Thyroid gland (tissue), 4 donors: ENCODE results near the gene PLXNB1. TPM values are rescaled to one million over a fixed set of nuclear protein-coding genes. Genes with fewer than 3 reads are reported as not detected.

Experiments used
- DNase-seq, 2 donors: peaks; one replicate each; pipeline ENCODE4 v3.0.0-alpha.2; 2019
- H3K27ac ChIP-seq, 3 donors: fragments of 200-600 bp; sonication (generic); 1 replicate in 2 of 3; 2 replicates in 1 of 3; pipeline ENCODE4 v1.5.1; 2016 to 2019; ENCODE audit warnings: mild to moderate bottlenecking in 1 of 3, moderate library complexity in 1 of 3
- H3K27me3 ChIP-seq: fragments of 200-600 bp; sonication (generic); one replicate; pipeline ENCODE4 v1.5.1; 2019
- H3K36me3 ChIP-seq, 2 donors: fragments of 200-600 bp; sonication (generic); one replicate each; pipeline ENCODE4 v1.5.1; 2016 to 2019
- H3K4me1 ChIP-seq, 2 donors: fragments of 200-600 bp; sonication (generic); one replicate each; pipeline ENCODE4 v1.5.1; 2017 to 2019
- H3K4me3 ChIP-seq, 3 donors: fragments of 200-600 bp; sonication (generic); replicated peaks in 1 of 3; 1 replicate in 2 of 3; 2 replicates in 1 of 3; pipeline ENCODE4 v1.5.1; 2016; ENCODE audit warnings: mild to moderate bottlenecking in 1 of 3
- H3K9me3 ChIP-seq: fragments of 200-600 bp; sonication (generic); one replicate; pipeline ENCODE4 v1.5.1; 2017
- POLR2A ChIP-seq, 2 donors: fragments of 450-650 bp; IDR thresholded peaks; one replicate each; pipeline ENCODE4 v1.6.1; 2017; ENCODE audit warnings: antibody characterized with exemption in 2 of 2, mild to moderate bottlenecking in 2 of 2, moderate library complexity in 1 of 2
- WGBS, 2 donors: methylation state at CpG; one replicate each; pipeline ENCODE4 v1.1.5; 2017; 5-methylcytosine and 5-hydroxymethylcytosine counted together
- intact Hi-C: fragments of 100-400 bp; cut with DNase I; formaldehyde crosslinking; loops from one replicate; pipeline ENCODE4 v1.15.1; 2023
- total RNA-seq, 4 donors: library from RNA; depleted of rRNA; stranded (reverse); fragments of >200 nt; gene quantifications; one replicate each; pipeline ENCODE4 v1.2.3, GENCODE V29; 2016
- TF ChIP-seq, protein P1 (sequence below), 6 experiments: fragments of 200-600 bp in 3 of 6; fragments of 450-650 bp in 3 of 6; sonication (generic) in 3 of 6; IDR thresholded peaks; one replicate each; pipeline ENCODE4 v1.5.1; 2016 to 2019; ENCODE audit warnings: antibody characterized with exemption in 6 of 6, mild to moderate bottlenecking in 2 of 6, inconsistent platforms in 1 of 6, moderate library complexity in 1 of 6

Gene PLXNB1, protein sequence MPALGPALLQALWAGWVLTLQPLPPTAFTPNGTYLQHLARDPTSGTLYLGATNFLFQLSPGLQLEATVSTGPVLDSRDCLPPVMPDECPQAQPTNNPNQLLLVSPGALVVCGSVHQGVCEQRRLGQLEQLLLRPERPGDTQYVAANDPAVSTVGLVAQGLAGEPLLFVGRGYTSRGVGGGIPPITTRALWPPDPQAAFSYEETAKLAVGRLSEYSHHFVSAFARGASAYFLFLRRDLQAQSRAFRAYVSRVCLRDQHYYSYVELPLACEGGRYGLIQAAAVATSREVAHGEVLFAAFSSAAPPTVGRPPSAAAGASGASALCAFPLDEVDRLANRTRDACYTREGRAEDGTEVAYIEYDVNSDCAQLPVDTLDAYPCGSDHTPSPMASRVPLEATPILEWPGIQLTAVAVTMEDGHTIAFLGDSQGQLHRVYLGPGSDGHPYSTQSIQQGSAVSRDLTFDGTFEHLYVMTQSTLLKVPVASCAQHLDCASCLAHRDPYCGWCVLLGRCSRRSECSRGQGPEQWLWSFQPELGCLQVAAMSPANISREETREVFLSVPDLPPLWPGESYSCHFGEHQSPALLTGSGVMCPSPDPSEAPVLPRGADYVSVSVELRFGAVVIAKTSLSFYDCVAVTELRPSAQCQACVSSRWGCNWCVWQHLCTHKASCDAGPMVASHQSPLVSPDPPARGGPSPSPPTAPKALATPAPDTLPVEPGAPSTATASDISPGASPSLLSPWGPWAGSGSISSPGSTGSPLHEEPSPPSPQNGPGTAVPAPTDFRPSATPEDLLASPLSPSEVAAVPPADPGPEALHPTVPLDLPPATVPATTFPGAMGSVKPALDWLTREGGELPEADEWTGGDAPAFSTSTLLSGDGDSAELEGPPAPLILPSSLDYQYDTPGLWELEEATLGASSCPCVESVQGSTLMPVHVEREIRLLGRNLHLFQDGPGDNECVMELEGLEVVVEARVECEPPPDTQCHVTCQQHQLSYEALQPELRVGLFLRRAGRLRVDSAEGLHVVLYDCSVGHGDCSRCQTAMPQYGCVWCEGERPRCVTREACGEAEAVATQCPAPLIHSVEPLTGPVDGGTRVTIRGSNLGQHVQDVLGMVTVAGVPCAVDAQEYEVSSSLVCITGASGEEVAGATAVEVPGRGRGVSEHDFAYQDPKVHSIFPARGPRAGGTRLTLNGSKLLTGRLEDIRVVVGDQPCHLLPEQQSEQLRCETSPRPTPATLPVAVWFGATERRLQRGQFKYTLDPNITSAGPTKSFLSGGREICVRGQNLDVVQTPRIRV (N-terminal part only)
- 100 to 1,000 TPM; 126 to 216 (median 138) TPM for total RNA-seq

DNA sequence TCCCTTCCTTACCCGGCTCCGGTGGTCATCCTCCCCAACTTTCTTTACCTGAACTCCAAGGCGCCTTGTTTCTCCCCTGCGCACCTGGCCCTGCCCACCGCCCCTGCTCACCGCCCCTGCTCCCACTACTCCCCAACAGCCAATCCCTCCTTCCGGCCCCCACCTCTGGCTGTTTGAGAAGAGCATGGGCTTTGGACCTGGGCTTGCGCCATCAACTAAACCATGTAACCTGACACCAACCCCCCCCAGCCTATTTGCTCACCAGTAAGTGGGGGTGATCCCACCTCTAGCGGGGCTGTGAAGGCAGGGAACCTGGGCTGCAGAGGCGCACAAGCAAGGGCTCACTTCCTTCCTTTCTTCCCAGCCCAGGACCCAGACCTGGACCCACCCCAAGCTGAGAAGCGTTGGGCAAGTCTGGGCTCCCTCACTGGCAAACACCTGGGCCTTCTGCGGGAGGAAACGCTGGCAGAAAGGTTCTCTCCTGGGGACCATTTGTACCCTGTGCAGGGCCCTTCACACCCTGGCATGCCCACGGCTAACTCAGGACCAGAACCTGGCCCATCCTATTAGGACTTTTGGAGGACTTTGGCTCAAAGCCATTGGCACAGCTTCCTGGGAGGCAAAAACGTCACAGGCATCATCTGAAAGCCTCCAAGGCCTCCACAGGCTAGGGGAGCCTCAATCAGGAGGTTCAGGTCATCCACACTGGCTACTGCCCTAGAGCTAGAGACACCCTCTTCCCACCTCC, at the start of gene PLXNB1:
Gene PLXNB1 (minus strand): TSS at position 127 of the 748 bp plus-strand sequence. CDS start 5,475 bp downstream, outside the sequence.
- Histone ChIP-seq H3K36me3 (no peaks in the 10 kb centered on the region), H3K4me1 (peaks cover 68 to 84% of the 10 kb centered on the region in 2 donors), H3K4me3 (peak within 1 kb of the TSS; percentile 60 to 95 (median 68)), H3K27ac (peak within 1 kb of the TSS; percentile 94 to 96 (median 95)), H3K27me3 (no peaks in the 10 kb centered on the region), H3K9me3 (no peaks in the 10 kb centered on the region)
- intact Hi-C loops, result loop anchor here (10.0 kb wide), 1 partner anchor 155 kb away; no protein-coding TSS in a partner anchor
- peak; percentile 94 to 96 for DNase-seq
- WGBS, 2 donors, result 9 to 13% methylated on average over 15 of the region's 15 CpGs
- peak; percentile 15 to 82 for TF ChIP-seq POLR2A (IDR thresholded peaks at IDR 0.05)
- TF ChIP-seq, protein P1, sequence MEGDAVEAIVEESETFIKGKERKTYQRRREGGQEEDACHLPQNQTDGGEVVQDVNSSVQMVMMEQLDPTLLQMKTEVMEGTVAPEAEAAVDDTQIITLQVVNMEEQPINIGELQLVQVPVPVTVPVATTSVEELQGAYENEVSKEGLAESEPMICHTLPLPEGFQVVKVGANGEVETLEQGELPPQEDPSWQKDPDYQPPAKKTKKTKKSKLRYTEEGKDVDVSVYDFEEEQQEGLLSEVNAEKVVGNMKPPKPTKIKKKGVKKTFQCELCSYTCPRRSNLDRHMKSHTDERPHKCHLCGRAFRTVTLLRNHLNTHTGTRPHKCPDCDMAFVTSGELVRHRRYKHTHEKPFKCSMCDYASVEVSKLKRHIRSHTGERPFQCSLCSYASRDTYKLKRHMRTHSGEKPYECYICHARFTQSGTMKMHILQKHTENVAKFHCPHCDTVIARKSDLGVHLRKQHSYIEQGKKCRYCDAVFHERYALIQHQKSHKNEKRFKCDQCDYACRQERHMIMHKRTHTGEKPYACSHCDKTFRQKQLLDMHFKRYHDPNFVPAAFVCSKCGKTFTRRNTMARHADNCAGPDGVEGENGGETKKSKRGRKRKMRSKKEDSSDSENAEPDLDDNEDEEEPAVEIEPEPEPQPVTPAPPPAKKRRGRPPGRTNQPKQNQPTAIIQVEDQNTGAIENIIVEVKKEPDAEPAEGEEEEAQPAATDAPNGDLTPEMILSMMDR (IDR thresholded peaks at IDR 0.05), result no peak

DNA sequence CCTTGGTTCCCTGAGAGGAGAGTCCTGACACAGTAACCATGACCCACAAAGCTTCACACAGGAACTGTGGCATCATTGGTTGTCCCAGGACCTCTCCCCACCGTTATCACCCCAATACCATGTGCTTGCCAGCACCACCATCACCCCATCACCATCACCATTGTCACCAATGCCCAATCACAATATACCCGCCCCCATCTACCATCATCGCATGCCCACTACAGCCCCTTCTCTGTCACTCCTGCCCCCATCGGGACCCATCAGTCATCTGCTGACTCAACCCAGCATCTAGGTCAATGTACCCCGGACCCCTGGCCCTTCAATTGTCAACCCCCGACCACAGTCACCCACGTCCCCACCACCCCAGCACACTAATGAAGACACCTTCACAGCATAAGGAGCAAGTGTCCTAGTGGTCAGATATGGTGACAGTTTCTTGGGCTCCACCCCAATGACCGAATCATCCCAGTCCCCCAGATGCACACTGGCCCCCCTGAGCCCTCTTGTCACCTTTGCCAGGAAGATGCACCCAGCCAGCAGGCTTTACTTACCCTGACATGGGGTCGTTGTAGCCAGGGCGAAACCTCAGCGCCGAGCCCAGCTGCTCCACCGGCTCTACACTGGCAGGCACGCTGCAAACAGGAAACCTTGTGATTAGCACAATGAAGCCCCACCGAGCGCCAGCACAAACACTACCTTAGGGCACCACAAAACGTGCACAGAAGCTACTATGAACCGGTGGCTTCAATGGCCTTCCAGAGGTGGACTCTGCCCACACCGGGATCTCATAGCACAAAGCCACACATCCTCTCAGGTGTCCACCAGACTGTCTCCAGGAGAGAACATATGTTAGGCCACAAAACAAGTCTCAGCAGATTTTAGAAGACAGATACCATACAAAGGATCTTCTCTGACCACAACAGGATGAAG, 49.0 kb upstream of the PLXNB1 start:
- Histone ChIP-seq H3K4me1 (peaks cover 0 to 13% of the 10 kb centered on the region in 2 donors), H3K27ac (no peak overlapping the region), H3K9me3 (no peaks in the 10 kb centered on the region), H3K27me3 (no peaks in the 10 kb centered on the region), H3K4me3 (no peak overlapping the region), H3K36me3 (no peaks in the 10 kb centered on the region)
- DNase-seq, result no peak
- intact Hi-C loops, result no loop called here
- TF ChIP-seq POLR2A (IDR thresholded peaks at IDR 0.05), result no peak
- TF ChIP-seq, protein P1 (IDR thresholded peaks at IDR 0.05), result no peak
- WGBS, 2 donors, result 79 to 85% methylated on average over 12 to 19 of the region's 19 CpGs

DNA sequence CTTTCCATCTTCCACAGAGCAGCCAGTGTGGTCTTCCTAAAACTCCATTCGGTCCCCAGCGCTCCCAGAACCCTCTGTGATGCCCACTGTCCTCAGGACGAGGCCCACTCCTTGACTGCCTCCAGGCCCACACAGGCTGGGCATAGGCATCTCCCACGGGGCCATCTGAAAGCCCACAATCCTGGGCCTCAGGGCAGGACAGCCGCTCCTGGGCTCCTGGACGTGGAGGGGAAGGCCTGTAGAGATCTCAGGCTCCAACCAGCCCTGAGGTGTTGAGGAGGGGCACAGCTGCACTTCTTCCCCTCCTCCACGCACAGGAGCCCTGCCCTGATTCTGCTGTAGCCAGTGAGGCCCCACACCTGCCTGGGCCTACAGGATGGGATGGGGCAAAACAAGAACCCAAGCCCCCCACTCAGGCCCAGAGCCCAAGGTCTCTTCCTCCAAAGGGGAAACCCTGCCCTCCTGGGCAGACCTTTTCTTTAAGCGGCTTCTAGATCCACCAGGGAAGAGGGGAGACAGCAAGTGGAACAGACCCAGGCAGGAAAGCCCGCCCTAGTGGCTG, 48.2 kb upstream of the PLXNB1 start:
- 87 to 88% methylated on average over 8 to 9 of the region's 9 CpGs for WGBS, 2 donors
- H3K9me3 ChIP-seq, result no peaks in the 10 kb centered on the region
- no peak overlapping the region for H3K27ac ChIP-seq
- intact Hi-C loops, result no loop called here
- TF ChIP-seq, protein P1 (IDR thresholded peaks at IDR 0.05), result no peak
- TF ChIP-seq POLR2A (IDR thresholded peaks at IDR 0.05), result no peak
- DNase-seq, result no peak
- no peaks in the 10 kb centered on the region for H3K27me3 ChIP-seq
- H3K4me3 ChIP-seq, result no peak overlapping the region
- H3K4me1 ChIP-seq, result peaks cover 7 to 22% of the 10 kb centered on the region in 2 donors
- H3K36me3 ChIP-seq, result no peaks in the 10 kb centered on the region
